ENCODE data around the gene NFKBIB.

NFKBIB gene

GRCh38 chr19:38901683-38902082 is 1.9 kb downstream of the NFKBIB start:
- TF ChIP-seq CTCF (IDR thresholded peaks at IDR 0.05; ENCODE audit: extremely low read depth, missing control alignments): no peak
- DNase-seq (ENCODE audit: low spot score): no peak

GRCh38 chr19:38904581-38905539 is 5.1 kb downstream of the NFKBIB start:
- DNase-seq (ENCODE audit: low spot score): no peak
- no peak for TF ChIP-seq CTCF (IDR thresholded peaks at IDR 0.05; ENCODE audit: extremely low read depth, missing control alignments)

GRCh38 chr19:38905620-38906019 is 5.9 kb downstream of the NFKBIB start:
- no peak for DNase-seq (ENCODE audit: low spot score)
- TF ChIP-seq CTCF (IDR thresholded peaks at IDR 0.05; ENCODE audit: extremely low read depth, missing control alignments): no peak

GRCh38 chr19:38907227-38907626 is 7.5 kb downstream of the NFKBIB start:
- no peak for TF ChIP-seq CTCF (IDR thresholded peaks at IDR 0.05; ENCODE audit: extremely low read depth, missing control alignments)
- no peak for DNase-seq (ENCODE audit: low spot score)

- no peak for DNase-seq (ENCODE audit: low spot score)
- TF ChIP-seq CTCF (IDR thresholded peaks at IDR 0.05; ENCODE audit: extremely low read depth, missing control alignments): no peak
Measured at GRCh38 chr19:38907670-38908069, 7.9 kb downstream of the NFKBIB start.

GRCh38 chr19:38908911-38909310 is 9.1 kb downstream of the NFKBIB start:
- no peak for DNase-seq (ENCODE audit: low spot score)
- TF ChIP-seq CTCF (IDR thresholded peaks at IDR 0.05; ENCODE audit: extremely low read depth, missing control alignments): no peak

GRCh38 chr19:38910488-38910887 is 10.7 kb downstream of the NFKBIB start:
- DNase-seq (ENCODE audit: low spot score): no peak
- TF ChIP-seq CTCF (IDR thresholded peaks at IDR 0.05; ENCODE audit: extremely low read depth, missing control alignments): no peak

All from GM20000 (cell line).